GM12878 (cell line): ENCODE measurements around the gene ZC3H8. TPM values are rescaled to one million over a fixed set of nuclear protein-coding genes. Genes with fewer than 3 reads are reported as not detected.

ENCODE experiments used
- ATAC-seq: fragments of 200-7000 bp; cut with Tn5 transposase; 3 replicates; pipeline ENCODE4 v1.9.1; 2020; ENCODE audit warnings: mild to moderate bottlenecking, moderate library complexity
- BruUV-seq: library from RNA; stranded (reverse); fragments of 400-500 nt; replicated peaks from 2 replicates; lab custom pipeline; 2021; lab: Mats Ljungman, UMichigan
- CTCF ChIA-PET: fragments of 300-600 bp; sonication (Branson Sonifier 250); formaldehyde crosslinking; extraction: SDS; loops from one replicate; lab custom pipeline; 2021; ENCODE audit warnings: inconsistent platforms; lab: Yijun Ruan, JAX
- POLR2A ChIA-PET: fragments of 350-600 bp; formaldehyde crosslinking; extraction: SDS; loops from one replicate; lab custom pipeline; 2021; ENCODE audit warnings: inconsistent platforms; lab: Charles Lee
- RAD21 ChIA-PET: fragments of 300-600 bp; sonication (Branson Sonifier 250); formaldehyde crosslinking; loops from one replicate; lab custom pipeline; 2023; ENCODE audit warnings: antibody characterized with exemption; ENCODE audit not compliant: unreplicated experiment; lab: Charles Lee
- SMC1A ChIA-PET: fragments of 300-600 bp; sonication (Branson Sonifier 250); formaldehyde crosslinking; loops from one replicate; lab custom pipeline; 2023; ENCODE audit not compliant: unreplicated experiment, uncharacterized antibody; lab: Charles Lee
- DNase-seq: peaks from one replicate; pipeline ENCODE4 v3.0.0-alpha.2; 2011; ENCODE audit warnings: low read depth, low spot score
- FAIRE-seq: peaks from 3 replicates; lab custom pipeline; 2011; peaks lifted over from hg19 to GRCh38; lab: Jason Lieb, UNC
- H2AFZ ChIP-seq: 2 replicates; pipeline ENCODE4 v1.6.0; 2011; ENCODE audit warnings: low read depth, low read length, control low read depth; ENCODE audit not compliant: control insufficient read depth
- H3K27ac ChIP-seq: 2 replicates; pipeline ENCODE4 v1.5.1; 2011; ENCODE audit warnings: control low read depth; ENCODE audit not compliant: control insufficient read depth, insufficient read depth
- H3K27me3 ChIP-seq, 2 experiments: replicated peaks in 1 of 2; 2 replicates each; pipeline versions ENCODE4 v1.6.0 to v1.6.1; 2011; ENCODE audit warnings: low read length in 1 of 2; ENCODE audit not compliant: control insufficient read depth in 2 of 2, insufficient read depth in 2 of 2
- H3K36me3 ChIP-seq, 2 experiments: 2 replicates each; pipeline ENCODE4 v1.5.1; 2011; ENCODE audit warnings: low read length in 1 of 2; ENCODE audit not compliant: control insufficient read depth in 2 of 2, insufficient read depth in 2 of 2
- H3K4me1 ChIP-seq: 2 replicates; pipeline ENCODE4 v1.6.1; 2011; ENCODE audit warnings: mild to moderate bottlenecking, low read length, moderate library complexity, mixed read lengths; ENCODE audit not compliant: control insufficient read depth, insufficient read depth
- H3K4me2 ChIP-seq: 2 replicates; pipeline ENCODE4 v1.6.0; 2011; ENCODE audit warnings: control low read depth; ENCODE audit not compliant: control insufficient read depth, insufficient read depth
- H3K4me3 ChIP-seq: fragments of 200-600 bp; sonication (generic); 2 replicates; pipeline ENCODE4 v1.5.1; 2016
- H3K79me2 ChIP-seq: 2 replicates; pipeline ENCODE4 v1.6.0; 2011; ENCODE audit warnings: low read length; ENCODE audit not compliant: control insufficient read depth, insufficient read depth
- H3K9ac ChIP-seq: 2 replicates; pipeline ENCODE4 v1.8.0; 2011; ENCODE audit warnings: low read length, control low read depth, mixed read lengths; ENCODE audit not compliant: control insufficient read depth, insufficient read depth
- H3K9me3 ChIP-seq: replicated peaks from 3 replicates; pipeline ENCODE4 v1.5.1; 2011; ENCODE audit warnings: mild to moderate bottlenecking, low read length; ENCODE audit not compliant: control insufficient read depth, insufficient read depth
- H4K20me1 ChIP-seq: 2 replicates; pipeline ENCODE4 v1.6.0; 2011; ENCODE audit not compliant: control insufficient read depth, insufficient read depth
- BACH1 ChIP-seq: fragments of 450-650 bp; IDR thresholded peaks from 2 replicates; pipeline ENCODE4 v1.6.1; 2017; ENCODE audit warnings: mild to moderate bottlenecking, borderline replicate concordance
- BRCA1 ChIP-seq: IDR thresholded peaks from 2 replicates; pipeline ENCODE4 v1.6.1; 2011; ENCODE audit warnings: low read depth, low read length, improper control_type of control experiment
- HSF1 ChIP-seq: fragments of 150-350 bp; IDR thresholded peaks from 2 replicates; pipeline ENCODE4 v1.6.1; 2014; ENCODE audit warnings: mild to moderate bottlenecking, low read depth, low read length
- IKZF2 ChIP-seq, 2 experiments: fragments of 450-650 bp; IDR thresholded peaks; 2 replicates each; pipeline ENCODE4 v1.6.1; 2017; ENCODE audit warnings: mild to moderate bottlenecking in 2 of 2, moderate library complexity in 2 of 2
- NFYA ChIP-seq: IDR thresholded peaks from 2 replicates; pipeline ENCODE4 v1.6.1; 2011; ENCODE audit warnings: low read depth, mild to moderate bottlenecking, low read length, improper control_type of control experiment, borderline replicate concordance
- PAX5 ChIP-seq: IDR thresholded peaks from 2 replicates; pipeline ENCODE4 v1.6.1; 2011; ENCODE audit warnings: low read depth, low read length, borderline replicate concordance
- RCOR1 ChIP-seq: conservative IDR thresholded peaks from 2 replicates; pipeline ENCODE4 v1.6.1; 2012; ENCODE audit warnings: low read depth, low read length, improper control_type of control experiment
- RFX5 ChIP-seq: IDR thresholded peaks from 2 replicates; pipeline ENCODE4 v1.6.1; 2011; ENCODE audit warnings: low read depth, low read length, improper control_type of control experiment
- SIN3A ChIP-seq: IDR thresholded peaks from 2 replicates; pipeline ENCODE4 v1.6.1; 2012; ENCODE audit warnings: low read depth, low read length, improper control_type of control experiment
- SIX5 ChIP-seq: IDR thresholded peaks from 2 replicates; pipeline ENCODE4 v1.6.1; 2011; ENCODE audit warnings: mild to moderate bottlenecking, low read depth, low read length, moderate library complexity; ENCODE audit not compliant: severe bottlenecking
- YBX1 ChIP-seq: fragments of 450-650 bp; IDR thresholded peaks from 2 replicates; pipeline ENCODE4 v1.6.1; 2016; ENCODE audit warnings: antibody characterized with exemption
- in situ Hi-C: fragments of 300-500 bp; cut with MboI; formaldehyde crosslinking; loops from 9 replicates; pipeline ENCODE4 v1.14.3; 2018; ENCODE audit warnings: mixed read lengths
- intact Hi-C: fragments of 100-400 bp; cut with micrococcal nuclease; formaldehyde crosslinking; loops from one replicate; pipeline ENCODE4 v1.14.2; 2022; ENCODE audit not compliant: unreplicated experiment
- polyA plus RNA-seq, 11 experiments: library from polyadenylated mRNA; depleted of rRNA in 4 of 11; unstranded in 6 of 11; stranded (reverse) in 5 of 11; fragments of >200 nt; fragmentation: Nextera tagmentation in 4 of 11; fragmentation: Illumina TruSeq in 1 of 11; extraction: Ambion mirVana in 4 of 11; extraction: Trizol in 1 of 11; gene quantifications; 1 replicate in 1 of 11; 2 replicates in 10 of 11; pipeline versions ENCODE4 v1.2.1 to v1.2.3, GENCODE V29; 2011 to 2016; ENCODE audit warnings: inconsistent platforms in 2 of 11, missing spikeins in 2 of 11, low read depth in 1 of 11
- total RNA-seq, 4 experiments: library from RNA; depleted of rRNA in 3 of 4; stranded (reverse); fragments of >200 nt in 3 of 4; fragmentation: Illumina TruSeq in 1 of 4; extraction: Trizol in 1 of 4; gene quantifications; 2 replicates each; pipeline versions ENCODE4 v1.2.1 to v1.2.3, GENCODE V29; 2013 to 2021
- TF ChIP-seq, protein P1 (sequence below): fragments of 450-650 bp; formaldehyde crosslinking; IDR thresholded peaks from 2 replicates; pipeline ENCODE4 v1.4.0; 2022; ENCODE audit warnings: mild to moderate bottlenecking, moderate library complexity

The ZC3H8 gene
- total and polyA plus RNA-seq, 10 of the 15 experiments (the other 5 are each of a cell fraction or from before 2014, with no cell fraction given): 9.9 to 28.4 (median 19.5) TPM

DNA sequence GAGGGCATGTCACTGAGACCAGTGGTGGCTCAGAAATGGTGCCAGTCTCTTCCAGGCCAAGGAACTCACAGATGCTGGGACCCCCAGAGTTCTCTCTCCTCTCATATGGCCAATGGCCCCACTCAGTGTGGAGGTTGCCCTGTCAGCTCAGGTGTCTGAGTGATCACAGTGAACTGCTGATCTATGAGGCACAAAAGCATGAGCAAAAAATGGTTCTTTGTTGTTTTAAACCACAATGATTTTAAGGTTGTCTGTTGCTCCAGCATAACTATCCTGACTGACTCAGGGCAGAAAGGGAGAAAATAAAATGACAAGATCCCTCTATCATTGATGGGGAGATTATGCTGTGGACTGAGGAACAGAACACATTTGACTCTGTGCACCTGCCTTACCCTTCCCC lies 58.9 kb downstream of the ZC3H8 start:
- ChIA-PET POLR2A (no interaction called here), CTCF (no interaction called here), RAD21 (no interaction called here), SMC1A (no interaction called here)
- no peak for TF ChIP-seq YBX1
- no peak for TF ChIP-seq HSF1
- no peak for TF ChIP-seq IKZF2 (IDR thresholded peaks at IDR 0.05)
- TF ChIP-seq NFYA: no peak
- no peak for TF ChIP-seq SIN3A
- TF ChIP-seq, protein P1, sequence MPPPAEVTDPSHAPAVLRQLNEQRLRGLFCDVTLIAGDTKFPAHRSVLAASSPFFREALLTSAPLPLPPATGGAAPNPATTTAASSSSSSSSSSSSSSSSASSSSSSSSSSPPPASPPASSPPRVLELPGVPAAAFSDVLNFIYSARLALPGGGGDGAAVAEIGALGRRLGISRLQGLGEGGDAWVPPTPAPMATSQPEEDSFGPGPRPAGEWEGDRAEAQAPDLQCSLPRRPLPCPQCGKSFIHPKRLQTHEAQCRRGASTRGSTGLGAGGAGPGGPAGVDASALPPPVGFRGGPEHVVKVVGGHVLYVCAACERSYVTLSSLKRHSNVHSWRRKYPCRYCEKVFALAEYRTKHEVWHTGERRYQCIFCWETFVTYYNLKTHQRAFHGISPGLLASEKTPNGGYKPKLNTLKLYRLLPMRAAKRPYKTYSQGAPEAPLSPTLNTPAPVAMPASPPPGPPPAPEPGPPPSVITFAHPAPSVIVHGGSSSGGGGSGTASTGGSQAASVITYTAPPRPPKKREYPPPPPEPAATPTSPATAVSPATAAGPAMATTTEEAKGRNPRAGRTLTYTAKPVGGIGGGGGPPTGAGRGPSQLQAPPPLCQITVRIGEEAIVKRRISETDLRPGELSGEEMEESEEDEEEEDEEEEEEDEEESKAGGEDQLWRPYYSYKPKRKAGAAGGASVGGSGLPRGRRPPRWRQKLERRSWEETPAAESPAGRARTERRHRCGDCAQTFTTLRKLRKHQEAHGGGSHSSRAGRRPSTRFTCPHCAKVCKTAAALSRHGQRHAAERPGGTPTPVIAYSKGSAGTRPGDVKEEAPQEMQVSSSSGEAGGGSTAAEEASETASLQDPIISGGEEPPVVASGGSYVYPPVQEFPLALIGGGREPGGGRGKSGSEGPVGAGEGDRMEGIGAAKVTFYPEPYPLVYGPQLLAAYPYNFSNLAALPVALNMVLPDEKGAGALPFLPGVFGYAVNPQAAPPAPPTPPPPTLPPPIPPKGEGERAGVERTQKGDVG (CRISPR knock-in tag): no peak
- TF ChIP-seq RCOR1: no peak
- no peak for TF ChIP-seq BACH1
- TF ChIP-seq BRCA1: no peak
- TF ChIP-seq SIX5: no peak
- no peak for TF ChIP-seq RFX5
- no peak for TF ChIP-seq PAX5
- ATAC-seq (no peak), DNase-seq (no peak), FAIRE-seq (no peak)
- Histone ChIP-seq H3K9ac (no peak overlapping the region), H3K36me3 (no peaks in the 10 kb centered on the region), H3K27me3 (no peaks in the 10 kb centered on the region; a peak in 1 of 4 replicates), H2AFZ (no peak overlapping the region), H3K9me3 (no peaks in the 10 kb centered on the region; the same call in 2 of the 3 replicates), H3K79me2 (no peaks in the 10 kb centered on the region), H3K4me3 (no peak overlapping the region), H3K4me1 (no peaks in the 10 kb centered on the region; the same call in 1 of the 2 replicates), H3K4me2 (no peak overlapping the region), H3K27ac (no peak overlapping the region), H4K20me1 (no peaks in the 10 kb centered on the region)
- intact Hi-C loops: no loop called here
- no TSS peak for BruUV-seq
- in situ Hi-C loops: no loop called here
